ENCODE measurements around the gene SIVA1.
"Not testable (repeated sequence)": the region's sequence is repeated elsewhere in the genome, so short reads cannot be mapped to it uniquely, and the experiment has no call there.

SIVA1 gene

DNA sequence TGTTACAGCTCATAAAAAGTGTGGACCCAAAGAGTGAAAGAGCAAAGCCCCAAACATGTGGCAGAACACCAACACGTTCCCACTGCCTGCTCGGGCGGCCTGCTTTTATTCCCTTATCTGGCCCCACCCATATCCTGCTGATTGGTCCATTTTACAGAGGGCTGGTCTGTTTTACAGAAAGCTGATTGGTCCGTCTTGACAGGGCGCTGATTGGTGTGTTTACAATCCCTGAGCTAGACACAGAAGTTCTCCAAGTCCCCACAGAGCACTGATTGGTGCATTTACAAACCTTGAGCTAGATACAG lies 2.2 kb upstream of the SIVA1 start:
- DNase-seq (ENCODE audit: low read depth in 1 of 2, low spot score in 1 of 2) = not testable (repeated sequence)

GRCh38 chr14:104751539-104752422 lies 1.2 kb upstream of the SIVA1 start:
- DNase-seq (ENCODE audit: low read depth in 1 of 2, low spot score in 1 of 2) = no peak

GRCh38 chr14:104752423-104752734 lies 568 bp upstream of the SIVA1 start:
- DNase-seq (ENCODE audit: low read depth in 1 of 2, low spot score in 1 of 2) = no peak

- DNase-seq (ENCODE audit: low read depth in 1 of 2, low spot score in 1 of 2) = no peak
These were observed 723 bp downstream of the SIVA1 start for GRCh38 chr14:104753528-104754212.

GRCh38 chr14:104754213-104754851 lies 1.4 kb downstream of the SIVA1 start:
- no peak for DNase-seq (ENCODE audit: low read depth in 1 of 2, low spot score in 1 of 2)

- no peak for DNase-seq (ENCODE audit: low read depth in 1 of 2, low spot score in 1 of 2)
These were observed 2.7 kb downstream of the SIVA1 start for GRCh38 chr14:104755621-104756020.

GRCh38 chr14:104756477-104757237 lies 3.7 kb downstream of the SIVA1 start:
- DNase-seq (ENCODE audit: low read depth in 1 of 2, low spot score in 1 of 2) = no peak

DNA sequence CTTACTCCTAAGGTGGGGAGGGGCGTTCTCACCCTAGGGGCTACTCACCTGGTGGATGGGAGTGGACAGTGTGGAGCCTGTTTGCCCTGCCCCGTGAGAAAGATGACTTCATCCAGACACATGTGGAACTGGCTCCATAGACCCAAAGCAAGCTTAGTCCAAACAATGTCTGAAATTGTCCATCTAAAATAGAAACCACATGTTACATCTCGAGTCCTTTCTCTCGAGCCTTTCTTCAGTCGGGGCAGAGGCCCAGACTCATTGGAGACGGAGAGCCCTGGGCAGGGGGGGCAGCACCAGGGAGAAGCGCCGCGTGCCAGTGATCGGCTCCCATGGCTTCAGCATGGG lies 4.3 kb downstream of the SIVA1 start:
- no peak for DNase-seq (ENCODE audit: low read depth in 1 of 2, low spot score in 1 of 2)

- DNase-seq (ENCODE audit: low read depth in 1 of 2, low spot score in 1 of 2) = no peak
These were observed 4.9 kb downstream of the SIVA1 start for GRCh38 chr14:104757681-104758392.

DNA sequence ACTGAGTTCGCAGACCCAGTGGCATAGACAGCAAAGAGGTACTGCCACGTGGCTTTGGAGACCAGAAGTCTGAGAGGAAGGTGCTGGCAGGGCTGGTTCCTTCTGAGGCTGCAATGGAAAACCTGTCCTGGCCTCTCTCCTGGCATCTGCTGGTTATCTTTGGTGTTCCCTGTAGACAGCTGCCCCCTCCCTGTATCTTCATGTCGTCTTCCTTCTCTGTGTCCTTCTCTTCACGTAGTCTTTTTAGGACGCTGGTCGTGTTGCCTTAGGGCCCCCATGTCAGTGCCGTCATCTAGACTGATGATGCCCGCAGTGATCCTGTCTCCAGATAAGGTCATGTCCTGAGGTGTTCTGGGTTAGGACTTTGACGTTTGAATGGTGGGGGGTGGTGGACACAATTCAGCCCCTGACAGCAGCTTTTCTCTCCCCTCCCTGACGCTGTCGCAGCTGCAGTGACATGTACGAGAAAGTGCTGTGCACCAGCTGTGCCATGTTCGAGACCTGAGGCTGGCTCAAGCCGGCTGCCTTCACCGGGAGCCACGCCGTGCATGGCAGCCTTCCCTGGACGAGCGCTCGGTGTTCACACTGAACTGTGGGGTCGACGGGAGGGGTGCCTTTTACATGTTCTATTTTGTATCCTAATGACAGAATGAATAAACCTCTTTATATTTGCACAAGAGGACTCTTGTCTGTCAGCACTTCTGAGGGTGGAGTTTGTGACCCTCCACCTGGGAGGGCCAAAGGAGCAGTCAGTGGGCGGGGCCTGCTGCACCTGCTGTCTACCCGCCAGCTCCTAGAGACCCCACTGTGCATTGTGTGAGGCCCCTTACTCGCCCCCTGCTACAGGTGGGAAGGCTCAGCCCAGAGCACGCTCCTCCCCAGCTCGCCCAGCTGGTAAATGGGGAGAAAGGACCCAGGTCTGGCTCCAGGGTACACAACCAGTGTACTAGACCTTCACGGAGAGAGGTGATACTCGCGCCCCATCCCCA lies 6.3 kb downstream of the SIVA1 start:
- DNase-seq (ENCODE audit: low read depth in 1 of 2, low spot score in 1 of 2) = no peak

DNA sequence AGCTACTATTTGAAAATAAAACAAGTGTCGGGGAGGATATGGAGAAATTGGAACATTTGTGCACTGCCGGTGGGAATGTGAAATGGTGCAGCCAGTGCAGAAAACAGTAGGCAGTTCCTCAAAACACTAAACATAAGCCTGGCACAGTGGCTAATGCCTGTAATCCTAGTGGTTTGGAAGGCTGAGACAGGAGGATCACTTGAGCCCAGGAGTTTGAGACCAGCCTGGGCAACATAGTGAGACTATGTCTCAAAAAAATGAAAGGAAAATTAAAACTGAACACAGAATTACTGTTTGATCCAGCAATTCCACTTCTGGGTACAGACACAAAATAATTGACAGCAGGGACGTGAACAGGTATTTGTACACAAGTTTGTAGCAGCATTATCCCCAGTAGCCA lies 12.6 kb downstream of the SIVA1 start:
- DNase-seq (ENCODE audit: low read depth in 1 of 2, low spot score in 1 of 2) = no peak

- no peak for DNase-seq (ENCODE audit: low read depth in 1 of 2, low spot score in 1 of 2)
These were observed 13.4 kb downstream of the SIVA1 start for GRCh38 chr14:104766256-104766862.

GRCh38 chr14:104766863-104767633 lies 14.1 kb downstream of the SIVA1 start:
- DNase-seq (ENCODE audit: low read depth in 1 of 2, low spot score in 1 of 2) = no peak

- no peak for DNase-seq (ENCODE audit: low read depth in 1 of 2, low spot score in 1 of 2)
These were observed 14.6 kb downstream of the SIVA1 start for GRCh38 chr14:104767634-104767918.

GRCh38 chr14:104768437-104769323 lies 15.7 kb downstream of the SIVA1 start:
- DNase-seq (ENCODE audit: low read depth in 1 of 2, low spot score in 1 of 2) = peak; percentile 80 to 90

DNA sequence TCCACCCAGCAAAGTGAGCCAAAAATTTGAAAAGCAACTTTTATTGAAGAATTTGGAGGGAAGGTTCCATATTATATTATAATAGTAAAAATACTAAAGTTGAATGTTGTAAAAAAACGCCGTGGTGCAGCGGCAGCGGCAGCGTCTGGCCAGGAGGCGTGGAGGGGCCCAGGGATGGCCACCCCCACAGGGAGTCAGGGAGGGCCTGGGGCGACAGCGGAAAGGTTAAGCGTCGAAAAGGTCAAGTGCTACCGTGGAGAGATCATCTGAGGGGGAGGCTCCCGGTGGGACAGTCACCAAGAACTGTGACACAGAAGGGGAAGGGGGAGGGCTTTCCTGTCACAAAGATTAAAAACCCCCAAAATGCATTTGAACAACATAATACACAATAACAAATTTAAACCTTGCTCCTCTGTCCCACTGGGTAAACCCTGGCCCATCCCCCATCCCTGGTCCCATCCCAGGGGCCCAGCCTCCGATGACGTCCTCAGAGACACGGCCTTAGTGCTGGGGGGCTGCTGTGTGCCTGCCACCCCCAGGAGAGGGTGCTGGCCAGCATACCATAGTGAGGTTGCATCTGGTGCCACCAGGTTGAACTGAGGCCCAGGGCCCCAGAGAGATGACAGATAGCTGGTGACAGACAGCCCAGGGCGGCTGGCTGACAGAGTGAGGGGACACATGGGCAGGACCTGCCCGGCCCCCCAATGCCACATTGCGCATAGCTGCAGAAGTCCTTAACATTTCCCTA lies 16.6 kb downstream of the SIVA1 start:
- DNase-seq (ENCODE audit: low read depth in 1 of 2, low spot score in 1 of 2) = no peak

DNA sequence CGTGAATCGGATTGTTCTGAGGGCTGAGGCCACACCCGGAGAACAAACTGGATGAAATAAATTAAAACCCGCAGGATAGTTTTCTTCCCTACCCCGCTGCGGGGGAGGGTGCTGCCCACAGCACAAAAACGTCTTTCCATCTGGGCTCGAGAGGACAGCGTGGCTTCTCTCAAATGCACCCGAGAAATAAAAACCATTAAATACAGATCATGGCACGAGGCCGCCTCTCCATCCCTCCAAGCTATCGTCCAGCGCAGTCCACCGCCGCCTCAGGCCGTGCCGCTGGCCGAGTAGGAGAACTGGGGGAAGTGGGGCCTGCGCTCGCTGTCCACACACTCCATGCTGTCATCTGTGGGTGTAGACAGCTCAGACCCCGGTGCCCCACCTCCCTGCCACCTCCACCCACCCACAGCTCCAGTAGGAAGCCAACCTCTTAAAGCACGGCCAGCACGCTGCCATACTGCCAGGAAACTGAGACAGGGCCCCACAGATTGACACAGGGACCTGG lies 17.2 kb downstream of the SIVA1 start:
- DNase-seq (ENCODE audit: low read depth in 1 of 2, low spot score in 1 of 2) = no peak
